Stimulated activated naive CD4-positive, alpha-beta T cell treated with Interleukin-2 at 50 U/mL for 16 hours (primary cell): ENCODE results near the gene FCER2.

Experiments used
- DNase-seq: peaks from one replicate; lab custom pipeline; 2025; lab: John Stamatoyannopoulos, UW

FCER2 gene

DNA sequence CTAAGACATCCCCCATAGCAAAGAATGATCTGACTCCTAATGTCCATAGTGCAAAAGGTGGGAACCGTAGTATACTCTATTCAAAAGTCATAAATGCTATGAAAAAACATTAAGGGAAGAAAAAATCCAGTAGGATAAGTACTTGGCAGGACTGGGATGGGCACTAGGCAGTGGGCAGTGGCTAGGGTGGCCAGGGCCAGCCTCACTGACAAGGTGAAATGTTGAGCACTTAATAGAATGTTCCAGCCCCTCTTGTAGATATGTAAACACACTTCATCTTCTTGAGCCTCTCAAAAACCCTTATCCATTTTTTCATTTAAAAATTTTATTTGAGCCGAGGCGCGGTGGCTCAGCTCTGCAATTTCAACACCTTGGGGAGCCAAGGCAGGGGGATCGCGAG, 31.4 kb upstream of the FCER2 start:
- no peak for DNase-seq

DNA sequence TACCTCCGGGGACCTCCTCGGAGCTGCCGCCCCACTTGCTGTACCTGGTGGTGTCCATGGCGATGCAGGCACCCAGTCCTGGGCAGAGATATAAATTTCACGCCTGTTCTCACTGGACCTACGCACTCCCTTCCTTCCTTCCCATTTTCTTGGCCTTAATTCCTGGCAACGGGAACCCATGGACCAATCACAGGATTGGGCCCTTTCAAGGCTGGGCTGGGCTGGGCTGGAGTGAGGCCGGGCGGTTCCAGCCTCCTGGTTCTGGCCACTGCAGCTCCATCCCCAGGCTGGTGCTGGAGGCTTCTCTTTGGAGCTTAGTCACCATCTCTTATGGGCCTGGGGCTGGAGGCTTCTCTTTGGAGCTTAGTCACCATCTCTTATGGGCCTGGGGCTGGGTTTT, 30.1 kb upstream of the FCER2 start, which contains the start of gene CLEC4G:
Gene CLEC4G (minus strand): TSS at position 66 of the 400 bp plus-strand sequence. CDS start 8 bp downstream, at position 58.
- no peak for DNase-seq

DNA sequence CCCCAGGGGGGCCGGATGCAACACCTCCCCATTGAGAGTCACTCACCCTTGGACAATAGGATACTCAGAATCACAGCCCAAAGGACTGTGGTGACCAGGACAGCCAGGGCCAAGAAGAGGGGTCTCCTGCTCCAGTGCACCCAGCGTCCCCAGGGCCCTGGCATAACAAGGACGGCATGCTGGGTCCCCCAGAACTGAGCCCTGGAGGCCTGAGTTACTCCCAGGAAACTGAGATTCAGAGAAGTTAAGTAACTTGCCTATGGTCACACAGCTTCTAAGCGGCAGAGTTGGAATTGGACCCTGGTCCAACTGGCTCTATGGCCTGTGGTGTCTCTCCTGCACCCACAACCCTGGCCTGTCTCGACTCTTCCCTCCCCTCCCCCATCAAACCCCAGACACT, 29.7 kb upstream of the FCER2 start:
- DNase-seq: no peak

DNA sequence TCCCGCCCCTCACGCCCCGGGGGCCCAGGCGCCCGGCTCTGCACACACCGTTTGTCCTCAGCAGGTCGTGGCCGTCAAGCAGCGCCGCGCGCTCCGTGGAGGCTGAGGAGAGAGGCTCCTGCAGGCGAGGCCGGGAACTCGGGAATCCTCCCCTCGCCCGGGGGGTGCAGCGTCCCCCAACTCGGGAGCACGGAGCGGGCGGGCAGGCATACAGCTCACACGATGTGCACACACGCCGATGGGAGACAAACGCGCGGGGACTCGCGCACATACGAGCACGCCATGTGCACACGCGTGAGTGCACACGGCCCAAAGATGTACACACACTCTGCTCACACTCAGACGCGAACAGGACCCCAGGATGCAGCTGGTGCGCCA, 29.3 kb upstream of the FCER2 start:
- DNase-seq: no peak

DNA sequence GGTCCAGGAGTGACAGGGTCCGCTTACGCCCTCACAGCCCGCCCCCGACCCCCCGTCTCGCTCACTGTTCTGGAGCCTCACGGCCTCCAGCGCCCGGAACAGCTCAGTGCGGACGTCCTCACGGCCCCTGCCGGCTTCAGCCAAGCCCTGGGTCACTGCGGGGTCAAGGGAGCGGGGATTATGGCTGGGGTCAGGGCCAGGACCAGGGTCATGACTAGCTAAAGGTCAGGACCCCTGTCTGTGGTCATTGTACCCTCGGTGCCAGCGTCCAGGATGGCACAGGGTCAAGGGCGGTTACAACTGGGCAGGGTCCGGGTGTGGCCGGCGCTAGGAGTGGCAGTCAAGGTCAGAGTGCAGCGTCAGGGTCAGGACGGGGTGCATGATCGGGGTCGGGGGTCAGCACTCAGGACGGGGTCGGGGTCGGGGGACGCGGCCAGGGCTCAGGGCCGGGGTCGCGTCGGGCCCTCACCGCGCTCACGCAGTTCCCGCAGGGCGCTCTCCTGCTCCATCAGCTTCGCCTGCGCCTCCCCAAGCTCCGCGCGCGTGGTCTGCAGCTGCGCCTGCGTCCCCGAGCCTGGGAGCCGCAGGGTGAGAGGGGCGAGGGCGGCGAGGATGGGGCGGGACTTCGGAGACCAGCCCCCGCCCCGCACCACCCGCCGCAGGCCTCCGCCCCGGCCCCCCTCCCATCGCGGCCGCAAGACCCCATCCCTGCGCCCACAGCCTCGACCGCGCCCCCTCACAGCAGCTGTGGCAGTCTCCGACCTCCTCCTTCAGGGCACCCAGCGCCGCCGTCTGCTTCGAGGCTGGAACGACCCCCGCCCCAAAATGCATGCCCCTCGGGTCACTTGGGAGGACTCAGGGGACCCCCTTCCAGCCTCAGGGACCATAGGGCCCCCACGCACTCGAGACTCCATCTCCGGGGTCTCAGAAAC, 28.6 kb upstream of the FCER2 start:
- no peak for DNase-seq

DNA sequence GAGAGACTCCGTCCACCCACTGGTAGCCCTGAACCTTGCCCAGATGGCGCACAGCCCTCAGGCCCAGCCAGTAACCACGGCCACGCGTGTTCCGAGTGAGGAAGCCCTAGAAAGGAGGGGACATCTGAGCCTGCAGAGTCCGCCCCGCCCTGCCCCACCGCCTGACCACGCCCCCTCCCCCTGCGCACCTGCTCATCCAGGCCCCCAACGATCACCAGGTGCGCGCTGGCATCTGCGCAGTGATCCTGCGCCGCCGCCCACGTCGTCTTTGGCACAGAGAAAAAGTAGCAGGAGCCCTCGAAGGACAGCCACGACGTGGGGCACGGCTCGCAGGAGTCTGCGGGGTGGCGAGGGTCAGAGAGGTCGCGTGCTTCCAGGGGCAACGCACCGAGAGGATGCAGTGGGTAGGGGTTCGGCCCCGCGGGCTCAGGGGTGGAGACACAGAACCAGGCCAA, 27.9 kb upstream of the FCER2 start:
- DNase-seq: no peak

DNA sequence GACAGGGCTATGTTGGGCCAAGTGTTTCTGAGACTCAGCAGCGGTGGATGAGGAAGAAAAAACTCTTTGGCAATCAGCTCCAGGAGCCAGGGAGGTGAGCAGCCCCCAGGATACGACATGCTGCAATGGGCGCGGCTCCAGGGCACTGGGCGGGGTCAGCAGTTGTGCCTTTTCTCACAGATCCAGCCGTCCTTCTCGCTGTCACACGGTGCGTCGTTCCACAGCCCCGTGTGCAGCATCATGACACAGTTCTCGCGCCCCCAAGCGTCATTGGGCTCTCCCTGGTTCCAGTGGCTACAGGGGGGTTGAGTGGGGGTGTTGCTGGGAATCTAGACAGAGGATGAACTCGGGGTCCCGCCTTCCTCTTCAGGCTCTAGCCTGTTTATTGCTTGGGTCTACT, 27.3 kb upstream of the FCER2 start:
- no peak for DNase-seq

DNA sequence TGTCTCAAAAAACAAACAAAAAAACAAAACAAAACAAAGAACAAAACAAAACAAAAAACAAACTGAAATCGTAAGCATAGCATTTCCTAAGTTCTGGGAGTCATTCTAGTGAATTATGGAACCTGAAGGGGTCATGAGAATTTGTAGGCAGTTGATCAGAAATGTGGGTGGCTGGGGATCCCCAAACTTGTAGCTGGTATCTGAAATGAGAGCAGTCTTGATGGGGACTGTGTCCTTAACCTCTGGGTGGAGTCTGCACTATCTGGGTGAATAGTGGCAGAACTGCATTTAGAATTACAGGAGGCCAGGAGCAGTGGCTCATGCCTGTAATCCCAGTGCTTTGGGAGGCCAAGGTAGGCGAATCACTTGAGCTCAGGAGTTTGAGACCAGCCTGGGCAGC, 23.9 kb upstream of the FCER2 start:
- no peak for DNase-seq

DNA sequence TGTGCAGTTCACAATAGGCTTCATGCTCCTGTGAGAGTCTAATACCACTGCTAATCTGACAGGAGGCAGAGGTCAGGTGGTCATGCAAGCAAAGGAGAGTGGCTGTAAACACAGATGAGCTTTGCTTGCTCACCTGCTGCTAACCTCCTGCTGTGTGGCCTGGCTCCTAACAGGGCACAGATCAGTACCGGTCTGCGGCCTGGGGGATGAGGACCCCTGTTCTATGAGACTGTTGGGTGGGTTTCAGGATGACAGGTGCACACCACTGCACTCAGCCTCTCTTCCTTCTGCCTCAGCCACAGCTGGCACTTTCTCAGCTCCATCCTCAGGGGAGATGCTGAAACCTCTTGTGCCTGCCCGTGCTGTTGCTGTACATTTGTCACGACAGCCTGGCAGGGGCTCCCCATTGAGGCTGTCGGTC, 20.3 kb upstream of the FCER2 start:
- no peak for DNase-seq

DNA sequence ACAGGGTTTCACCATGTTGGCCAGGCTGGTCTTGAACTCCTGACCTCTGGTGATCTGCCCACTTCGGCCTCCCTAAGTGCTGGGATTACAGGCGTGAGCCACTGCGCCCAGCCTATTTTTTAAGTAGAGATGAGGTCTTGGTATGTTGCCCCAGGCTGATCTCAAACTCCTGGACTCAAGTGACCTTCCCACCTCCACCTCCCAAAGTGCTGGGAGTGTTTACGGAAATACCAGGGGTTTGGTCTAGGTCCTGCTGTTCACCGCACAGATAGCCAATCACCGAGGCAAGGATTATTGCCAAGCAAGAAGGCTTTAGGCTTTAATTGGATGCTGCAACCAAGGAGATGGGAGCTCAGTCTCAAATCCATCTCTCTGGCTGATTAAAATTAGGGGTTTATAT, 18.4 kb upstream of the FCER2 start:
- no peak for DNase-seq

DNA sequence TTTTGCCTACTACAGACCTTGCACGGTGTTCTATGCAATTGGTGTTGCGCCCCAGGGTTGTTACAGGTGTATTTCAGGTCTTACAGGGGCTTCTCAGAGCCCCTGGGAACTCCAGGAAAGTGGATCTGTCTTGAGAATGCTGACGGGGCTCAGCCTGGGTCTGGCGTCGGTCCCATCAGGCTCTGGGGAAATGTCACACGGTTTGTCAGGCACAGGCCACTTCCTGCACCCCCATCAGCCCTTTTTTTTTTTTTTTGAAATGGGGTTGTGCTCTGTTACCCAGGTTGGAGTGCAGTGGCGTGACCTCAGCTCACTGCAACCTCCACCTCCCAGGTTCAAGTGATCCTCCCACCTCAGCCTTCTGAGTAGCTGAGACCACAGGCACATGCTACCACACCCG, 16.7 kb upstream of the FCER2 start:
- no peak for DNase-seq

DNA sequence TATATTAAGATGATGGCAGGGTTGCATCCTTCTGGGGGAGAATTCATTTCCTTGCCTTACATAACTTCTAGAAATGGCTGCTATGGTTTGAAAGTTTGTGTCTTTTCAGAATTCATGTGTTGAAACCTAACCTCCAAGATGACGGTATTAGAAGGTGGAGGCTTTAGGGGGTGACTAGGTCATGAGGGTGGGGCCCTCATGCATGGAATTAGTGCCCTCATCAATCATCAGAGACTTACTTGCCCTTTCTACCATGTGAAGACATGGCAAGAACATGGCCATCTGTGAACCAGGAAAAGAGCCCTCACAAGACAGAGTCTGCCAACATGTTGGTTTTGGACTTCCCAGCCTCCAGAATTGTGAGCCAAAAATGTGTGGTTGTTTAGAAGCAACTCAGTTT, 14.8 kb upstream of the FCER2 start:
- no peak for DNase-seq

DNA sequence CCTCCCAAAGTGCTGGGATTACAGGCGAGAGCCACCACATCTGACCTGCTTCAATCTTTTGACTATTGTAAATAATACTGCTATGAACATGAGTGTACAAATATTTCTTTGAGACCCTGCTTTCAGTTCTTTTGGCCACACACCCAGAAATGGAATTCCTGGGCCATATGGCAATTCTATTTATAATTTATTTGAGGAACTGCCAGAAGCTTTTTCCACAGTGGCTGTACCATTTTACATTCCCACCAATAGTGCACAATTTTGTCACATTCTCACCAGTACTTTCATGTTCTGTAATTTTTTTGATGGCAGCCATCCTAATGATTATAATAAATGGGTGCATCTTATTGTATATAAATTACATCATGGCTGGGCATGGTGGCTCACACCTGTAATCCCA, 13.7 kb upstream of the FCER2 start:
- no peak for DNase-seq

DNA sequence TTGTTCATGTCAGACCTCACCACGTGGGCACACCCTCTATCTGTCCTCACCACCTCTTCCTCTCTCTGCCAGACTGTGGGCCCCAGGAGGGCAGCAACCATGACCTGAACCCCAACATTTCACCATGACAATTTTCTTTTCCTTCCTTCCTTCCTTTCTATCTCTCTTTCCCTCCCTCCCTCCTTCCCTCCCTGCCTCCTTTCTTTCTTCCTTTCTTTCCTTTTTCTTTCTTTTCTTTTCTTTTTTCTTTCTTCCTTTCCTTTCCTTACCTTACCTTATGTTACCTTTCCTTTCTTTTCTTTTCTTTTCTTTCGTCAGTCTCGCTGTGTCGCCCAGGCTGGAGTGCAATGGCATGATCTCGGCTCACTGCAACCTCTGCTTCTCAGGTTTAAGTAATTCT, 8.7 kb upstream of the FCER2 start:
- DNase-seq: no peak

DNA sequence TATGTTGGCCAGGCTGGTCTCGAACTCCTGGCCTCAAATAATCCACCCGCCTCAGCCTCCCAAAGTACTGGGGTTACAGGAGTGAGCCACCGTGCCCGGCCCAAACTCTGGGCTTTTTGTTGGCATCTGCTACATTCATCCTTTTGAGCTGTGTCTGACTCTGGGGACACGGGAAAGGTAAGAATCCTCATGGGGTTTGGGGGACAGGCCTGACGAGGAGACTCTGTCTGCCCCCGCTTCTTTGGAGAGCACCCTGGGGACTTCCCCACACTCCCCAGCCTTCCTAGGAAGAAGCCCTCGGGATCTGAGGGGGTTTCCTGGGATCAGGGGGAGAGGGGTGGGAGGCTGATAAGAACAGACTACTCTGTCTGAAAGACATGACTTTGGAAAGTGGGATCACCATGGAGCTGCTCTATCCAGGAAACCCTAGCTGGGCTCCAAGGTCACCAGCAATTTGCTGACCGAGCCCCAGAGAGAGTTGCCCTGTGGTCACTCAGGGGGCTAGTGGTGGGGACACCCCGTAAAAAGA, 8.1 kb upstream of the FCER2 start:
- DNase-seq: no peak

DNA sequence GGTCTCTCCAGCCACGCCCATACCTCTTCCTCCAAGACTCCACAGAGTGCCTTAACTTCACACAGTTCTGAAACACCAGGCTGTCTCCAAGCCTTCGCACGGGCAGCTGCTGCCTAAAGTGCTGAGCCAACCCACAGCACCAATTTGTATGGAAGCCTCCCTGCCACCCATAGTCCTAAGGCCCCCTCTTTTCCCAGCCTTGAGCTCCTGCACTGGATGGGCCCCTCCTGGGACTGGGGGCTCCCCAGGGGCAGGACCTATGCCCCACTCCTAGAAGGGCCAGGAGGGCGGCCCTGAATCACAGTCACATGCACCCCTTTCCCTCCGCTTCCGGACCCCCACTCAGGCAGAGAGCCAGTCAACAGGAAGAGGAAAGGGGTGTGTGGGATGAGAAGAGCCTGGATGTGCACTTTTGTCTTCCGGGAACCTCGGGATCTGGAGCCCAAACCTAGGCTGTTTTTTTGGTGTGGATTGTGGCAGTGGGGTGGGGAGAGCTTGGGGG, 5.1 kb upstream of the FCER2 start:
- no peak for DNase-seq

DNA sequence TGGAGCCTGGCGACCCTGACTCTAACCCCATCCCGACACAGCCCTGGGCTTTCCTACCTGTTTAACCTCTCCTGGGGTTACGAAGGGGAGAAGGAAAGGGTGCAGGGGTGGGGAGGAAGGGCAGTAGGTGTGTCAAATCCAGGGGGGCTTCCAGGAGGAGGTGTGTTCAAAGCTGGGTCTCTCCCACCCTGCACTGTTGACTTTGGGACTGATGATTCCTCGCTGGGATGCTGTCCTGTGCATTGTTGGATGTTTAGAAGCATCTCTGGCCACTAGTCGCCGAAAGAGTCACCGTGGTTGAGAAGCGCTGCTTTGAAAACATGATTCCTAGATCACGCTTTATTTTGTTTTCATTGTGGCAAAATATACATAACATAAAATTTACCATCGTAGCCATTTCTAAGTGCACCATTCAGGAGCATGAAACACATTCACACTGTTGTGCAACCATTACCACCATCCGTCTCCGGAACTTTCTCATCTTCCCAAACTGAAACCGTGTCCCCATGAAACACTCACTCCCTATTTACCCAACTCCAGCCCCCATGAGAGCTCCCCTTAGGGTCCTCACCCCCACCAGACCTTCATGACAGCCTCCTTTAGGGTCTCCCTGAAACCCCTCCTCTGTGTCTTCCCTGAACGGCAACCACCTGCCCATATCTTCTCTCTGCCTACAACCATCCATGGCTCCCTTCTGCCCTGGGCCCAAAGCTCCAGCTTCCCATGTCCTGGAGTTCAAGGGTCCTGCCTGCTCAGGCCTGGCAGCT, 4.4 kb upstream of the FCER2 start:
- no peak for DNase-seq

DNA sequence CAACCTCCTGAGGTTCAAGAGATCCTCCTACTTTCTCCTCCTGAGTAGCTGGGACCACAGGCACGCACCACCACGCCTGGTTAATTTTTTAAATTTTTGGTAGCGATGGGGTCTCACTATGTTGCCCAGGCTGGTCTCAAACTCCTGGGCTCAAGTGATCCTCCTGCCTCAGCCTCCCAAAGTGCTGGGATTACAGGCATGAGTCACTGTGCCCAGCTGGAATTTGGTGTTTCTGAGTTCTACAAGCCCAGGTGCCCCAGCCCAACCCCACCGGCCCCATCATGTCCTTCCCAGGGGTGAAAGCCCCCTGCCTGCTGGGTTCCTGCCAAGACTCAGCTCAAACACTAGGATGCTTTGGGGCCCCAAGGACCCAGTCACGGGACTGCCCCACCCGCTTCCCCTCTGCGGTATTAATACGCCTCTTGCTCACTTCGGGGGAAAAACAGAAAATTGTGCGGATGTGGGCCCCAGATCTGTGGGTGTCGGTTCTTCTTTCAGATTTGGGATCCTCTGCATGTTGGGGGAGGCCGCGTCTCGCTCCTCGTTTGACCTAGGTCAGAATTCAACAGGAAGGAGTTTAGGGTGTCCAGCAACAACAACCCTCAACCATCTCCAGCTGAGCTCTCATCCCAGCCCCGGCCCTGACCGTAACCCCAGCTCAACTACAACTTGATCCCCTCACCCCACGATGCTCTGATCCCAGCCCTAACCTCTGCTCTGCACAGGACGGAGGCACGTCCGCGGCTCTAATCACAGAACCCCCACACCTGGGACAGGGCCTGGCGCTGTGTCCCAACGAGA, 3.7 kb upstream of the FCER2 start:
- peak; percentile 79 for DNase-seq

DNA sequence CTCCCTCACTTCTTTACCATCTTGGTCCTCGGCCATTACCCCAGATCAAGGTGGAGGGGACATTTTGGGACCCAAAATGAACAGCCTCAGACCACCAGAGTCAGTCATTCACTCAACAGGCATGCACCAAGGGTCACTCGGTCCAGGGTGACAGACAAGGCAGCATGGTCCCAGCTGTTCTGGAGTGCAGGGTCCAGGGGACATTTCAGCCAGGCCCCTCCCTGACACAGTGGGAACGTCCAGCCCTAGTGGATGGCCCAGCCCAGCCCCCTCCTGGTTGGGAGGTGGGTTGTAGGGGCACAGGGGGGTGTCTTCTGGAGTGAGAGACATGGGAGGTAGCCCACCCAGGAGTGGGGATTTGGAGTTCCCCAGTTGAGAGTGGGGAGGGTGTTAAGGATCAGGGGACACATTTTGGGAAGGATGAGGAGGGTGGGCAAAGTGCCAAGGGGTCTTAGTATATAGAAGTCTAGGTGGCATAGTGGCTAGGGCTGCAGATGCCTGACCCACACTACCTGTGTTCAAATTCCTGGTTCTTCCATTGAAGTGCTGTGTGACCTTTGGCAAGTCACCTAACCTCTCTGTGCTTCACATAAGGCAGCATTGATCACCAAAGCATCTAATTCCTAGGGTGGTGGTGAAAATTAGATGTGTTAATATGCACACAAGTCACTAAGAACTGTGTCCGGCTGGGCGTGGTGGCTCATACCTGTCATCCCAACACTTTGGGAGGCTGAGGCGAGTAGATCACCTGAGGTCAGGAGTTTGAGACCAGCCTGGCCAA, 2.5 kb upstream of the FCER2 start:
- no peak for DNase-seq

DNA sequence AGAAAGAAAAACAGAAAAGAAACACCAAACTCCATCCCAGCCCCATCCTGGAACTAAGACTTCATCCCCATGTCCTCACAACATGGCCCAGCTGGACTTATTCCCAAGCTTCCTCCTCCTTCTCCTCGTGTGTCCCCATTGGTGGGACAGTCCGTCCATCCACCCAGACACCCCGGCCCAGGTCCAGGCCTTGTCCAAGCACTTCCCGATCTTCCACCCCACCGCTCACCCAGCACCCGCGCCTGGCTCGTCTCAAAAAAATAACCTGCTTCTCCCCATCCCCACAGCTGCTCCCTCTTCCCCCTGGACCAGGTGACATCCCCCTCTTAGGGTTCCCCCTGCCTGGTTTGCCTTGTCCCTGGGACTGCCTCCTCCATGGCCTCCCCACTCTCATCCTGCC, 1.4 kb upstream of the FCER2 start:
- no peak for DNase-seq

DNA sequence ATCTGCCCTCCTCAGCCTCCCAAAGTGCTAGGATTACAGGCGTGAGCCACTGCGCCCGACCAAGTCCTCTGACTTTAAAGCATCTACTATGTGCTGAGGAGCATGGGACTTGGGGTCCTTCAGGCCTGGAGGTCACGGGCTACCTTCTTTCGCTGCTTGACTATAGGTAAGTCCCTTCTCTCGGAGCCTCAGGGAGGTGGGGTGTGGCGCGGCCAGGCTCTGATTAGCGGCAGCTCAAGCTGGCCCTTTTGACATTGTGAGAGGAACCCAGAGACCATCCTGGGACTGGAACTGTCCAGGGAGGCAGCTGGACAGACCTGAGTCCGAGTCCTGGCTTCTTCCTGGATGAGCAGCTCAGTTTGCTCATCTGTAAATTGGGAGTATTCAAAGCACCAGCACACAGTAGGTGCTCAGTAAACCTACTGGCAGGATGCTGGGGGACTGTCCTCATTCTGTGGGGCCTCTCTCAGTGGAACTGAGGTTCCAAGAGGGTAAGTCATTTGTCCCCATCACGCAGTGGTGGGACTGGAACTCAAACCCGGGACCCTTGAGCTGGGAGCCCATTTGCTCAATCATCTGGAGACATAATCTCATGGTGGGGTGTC, 780 bp downstream of the FCER2 start:
- no peak for DNase-seq
